Measurements from ENCODE around the gene TRIB2.

TRIB2 gene

GRCh38 chr2:12697617-12698016, 19.1 kb upstream of the TRIB2 start:
- no peak overlapping the region for H3K4me3 ChIP-seq (ENCODE audit: low read depth, low read length)

GRCh38 chr2:12700989-12701388, 15.7 kb upstream of the TRIB2 start:
- H3K4me3 ChIP-seq (ENCODE audit: low read depth, low read length), result no peak overlapping the region

GRCh38 chr2:12701786-12702167, 15.0 kb upstream of the TRIB2 start:
- no peak overlapping the region for H3K4me3 ChIP-seq (ENCODE audit: low read depth, low read length)

GRCh38 chr2:12702168-12703121, 14.3 kb upstream of the TRIB2 start:
- H3K4me3 ChIP-seq (ENCODE audit: low read depth, low read length), result no peak overlapping the region

GRCh38 chr2:12704378-12704777, 12.4 kb upstream of the TRIB2 start:
- H3K4me3 ChIP-seq (ENCODE audit: low read depth, low read length), result no peak overlapping the region

- no peak overlapping the region for H3K4me3 ChIP-seq (ENCODE audit: low read depth, low read length)
These were observed 11.5 kb upstream of the TRIB2 start for GRCh38 chr2:12705230-12705629.

GRCh38 chr2:12705742-12706141, 11.0 kb upstream of the TRIB2 start:
- H3K4me3 ChIP-seq (ENCODE audit: low read depth, low read length), result no peak overlapping the region

GRCh38 chr2:12708508-12709206, 8.1 kb upstream of the TRIB2 start:
- no peak overlapping the region for H3K4me3 ChIP-seq (ENCODE audit: low read depth, low read length)

GRCh38 chr2:12709207-12709522, 7.6 kb upstream of the TRIB2 start:
- H3K4me3 ChIP-seq (ENCODE audit: low read depth, low read length), result no peak overlapping the region

- H3K4me3 ChIP-seq (ENCODE audit: low read depth, low read length), result no peak overlapping the region
These were observed 6.4 kb upstream of the TRIB2 start for GRCh38 chr2:12710301-12710700.

- H3K4me3 ChIP-seq (ENCODE audit: low read depth, low read length), result no peak overlapping the region
These were observed 5.4 kb upstream of the TRIB2 start for GRCh38 chr2:12711339-12711738.

- H3K4me3 ChIP-seq (ENCODE audit: low read depth, low read length), result no peak overlapping the region
These were observed 3.9 kb upstream of the TRIB2 start for GRCh38 chr2:12712881-12713280.

GRCh38 chr2:12714391-12715221, 2.1 kb upstream of the TRIB2 start:
- no peak overlapping the region for H3K4me3 ChIP-seq (ENCODE audit: low read depth, low read length)

- no peak overlapping the region for H3K4me3 ChIP-seq (ENCODE audit: low read depth, low read length)
These were observed 1.3 kb upstream of the TRIB2 start for GRCh38 chr2:12715258-12716031.

- peak overlapping the region; percentile 65 for H3K4me3 ChIP-seq (ENCODE audit: low read depth, low read length)
These were observed 779 bp upstream of the TRIB2 start for GRCh38 chr2:12716032-12716281.

GRCh38 chr2:12717191-12718014, 667 bp downstream of the TRIB2 start:
- H3K4me3 ChIP-seq (ENCODE audit: low read depth, low read length), result peak overlapping the region; percentile 72

- peak overlapping the region; percentile 72 for H3K4me3 ChIP-seq (ENCODE audit: low read depth, low read length)
These were observed 1.4 kb downstream of the TRIB2 start for GRCh38 chr2:12718015-12718671.

GRCh38 chr2:12718711-12719399, 2.1 kb downstream of the TRIB2 start:
- H3K4me3 ChIP-seq (ENCODE audit: low read depth, low read length), result peak overlapping the region; percentile 72
